ENCODE results near the gene ADCY7.

The ADCY7 gene

GRCh38 chr16:50245417-50246298, 20.7 kb upstream of the ADCY7 start:
- DNase-seq (ENCODE audit: low spot score): peak; percentile 97
- peak; percentile 66 for TF ChIP-seq CTCF (IDR thresholded peaks at IDR 0.05; ENCODE audit: extremely low read depth, missing control alignments)

- no peak for TF ChIP-seq CTCF (IDR thresholded peaks at IDR 0.05; ENCODE audit: extremely low read depth, missing control alignments)
- peak; percentile 51 for DNase-seq (ENCODE audit: low spot score)
Observed at GRCh38 chr16:50246299-50247122, 19.8 kb upstream of the ADCY7 start.

DNA sequence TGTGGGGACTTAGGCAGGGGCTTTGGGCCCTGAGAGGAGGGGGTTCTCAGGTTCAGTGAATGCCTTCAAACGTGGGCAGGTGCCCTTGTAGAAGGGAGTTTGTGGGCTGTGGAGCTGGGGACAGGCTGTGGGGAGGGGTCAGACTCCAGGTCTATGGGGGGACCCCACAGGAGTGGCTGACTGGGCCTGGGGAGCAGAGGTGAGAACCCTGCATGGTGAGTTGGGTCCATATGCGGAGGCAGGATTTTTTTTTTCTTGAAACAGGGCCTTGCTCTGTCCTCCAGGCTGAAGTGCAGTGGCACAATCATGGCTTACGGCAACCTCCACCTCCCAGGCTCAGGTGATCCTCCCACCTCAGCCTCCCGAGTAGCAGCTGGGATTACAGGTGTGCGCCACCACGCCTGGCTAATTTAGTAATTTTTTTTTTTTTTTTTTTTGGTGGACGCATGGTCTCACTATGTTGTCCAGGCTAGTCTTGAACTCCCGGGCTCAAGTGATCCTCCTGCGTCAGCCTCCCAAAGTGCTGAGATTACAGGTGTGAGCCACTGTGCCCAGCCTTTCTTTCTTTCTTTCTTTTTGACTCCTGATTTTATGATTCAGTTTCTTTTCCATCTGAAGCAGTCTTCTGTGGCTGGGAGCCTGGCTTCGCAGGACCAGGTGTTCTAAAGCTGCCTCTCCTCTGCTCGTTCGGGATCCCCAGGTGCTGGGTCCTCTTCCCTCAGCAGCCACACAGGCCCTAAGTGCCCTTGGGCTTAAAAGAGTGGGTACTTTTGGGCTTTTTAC, 19.0 kb upstream of the ADCY7 start:
- DNase-seq (ENCODE audit: low spot score): no peak
- TF ChIP-seq CTCF (IDR thresholded peaks at IDR 0.05; ENCODE audit: extremely low read depth, missing control alignments): no peak

DNA sequence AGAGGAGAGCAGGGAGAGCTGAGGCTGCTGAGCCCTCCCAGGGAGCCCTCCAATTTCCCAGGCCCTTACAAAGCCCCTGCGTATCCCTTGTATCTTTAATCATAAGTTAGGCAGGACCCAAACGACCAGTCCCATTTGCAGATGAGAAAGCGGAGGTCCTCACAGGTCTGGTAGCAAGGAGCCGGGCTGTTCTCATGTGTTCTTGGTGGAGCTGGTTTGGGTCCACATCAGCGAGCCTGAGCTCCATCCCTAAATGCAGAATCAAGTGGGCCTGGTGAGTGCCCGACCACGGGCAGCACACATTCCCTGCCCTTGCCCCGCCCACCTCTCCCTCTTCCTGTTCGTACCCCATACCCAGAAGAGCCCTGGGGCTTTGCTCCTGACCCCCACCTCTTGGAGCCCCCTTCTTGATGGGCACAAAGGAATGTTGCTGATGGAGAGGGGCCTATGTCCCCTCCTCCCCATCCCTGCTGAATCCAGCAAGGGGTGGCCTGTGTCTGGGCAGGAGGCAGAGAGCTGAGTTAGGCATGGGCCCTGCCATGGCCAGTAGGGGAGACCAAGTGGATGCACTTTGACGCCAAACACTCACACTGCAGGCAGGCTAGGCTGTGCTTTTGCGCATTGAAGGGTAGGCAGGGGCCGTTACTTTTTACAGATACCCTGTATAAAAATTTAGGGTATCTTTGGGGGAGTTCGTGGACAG, 18.3 kb upstream of the ADCY7 start:
- DNase-seq (ENCODE audit: low spot score): no peak
- no peak for TF ChIP-seq CTCF (IDR thresholded peaks at IDR 0.05; ENCODE audit: extremely low read depth, missing control alignments)

DNA sequence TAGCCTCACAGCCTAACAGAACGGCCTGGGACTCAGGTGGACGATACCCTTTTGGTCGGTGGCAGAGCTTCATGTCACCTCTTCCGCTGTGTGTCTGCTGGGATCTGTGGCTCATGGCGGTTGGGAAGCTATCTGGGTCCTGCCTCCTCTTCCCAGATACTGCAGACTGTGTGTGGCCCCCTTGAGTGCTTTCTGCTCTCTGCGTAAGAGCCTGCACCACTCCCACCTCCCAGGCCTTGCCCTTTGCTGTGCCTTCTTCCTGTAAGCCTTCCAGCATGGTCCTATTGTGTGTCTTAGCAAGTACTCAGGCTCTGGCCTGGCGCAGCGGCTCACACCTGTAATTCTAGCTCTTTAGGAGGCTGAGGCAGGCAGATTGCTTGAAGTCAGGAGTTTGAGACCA, 17.5 kb upstream of the ADCY7 start:
- DNase-seq (ENCODE audit: low spot score): no peak

More for the DNA sequence above, 17.5 kb upstream of the ADCY7 start:
- no peak for TF ChIP-seq CTCF (IDR thresholded peaks at IDR 0.05; ENCODE audit: extremely low read depth, missing control alignments)

All from GM20000 (cell line).